Endothelial cell of umbilical vein (primary cell): ENCODE data around the gene SMARCA4. TPM values are rescaled to one million over a fixed set of nuclear protein-coding genes. Genes with fewer than 3 reads are reported as not detected.

Experiments used
- BruUV-seq: library from RNA; stranded (reverse); fragments of 400-500 nt; replicated peaks from 2 replicates; lab custom pipeline; 2021; lab: Mats Ljungman, UMichigan
- CTCF ChIA-PET: fragments of 300-600, 350-600 bp; sonication (Branson Sonifier 250); formaldehyde crosslinking; loops from one replicate; lab custom pipeline; 2021; ENCODE audit warnings: antibody characterized with exemption, inconsistent platforms; lab: Charles Lee
- POLR2A ChIA-PET: fragments of 300-600, 350-600 bp; sonication (Branson Sonifier 250); formaldehyde crosslinking; loops from one replicate; lab custom pipeline; 2021; ENCODE audit warnings: antibody characterized with exemption, inconsistent platforms; lab: Charles Lee
- DNase-seq: peaks from one replicate; pipeline ENCODE4 v3.0.0-alpha.2; 2011; ENCODE audit warnings: low read depth, low spot score
- FAIRE-seq: peaks from 2 replicates; lab custom pipeline; 2011; peaks lifted over from hg19 to GRCh38; lab: Jason Lieb, UNC
- H2AFZ ChIP-seq: 2 replicates; pipeline ENCODE4 v1.6.0; 2012; ENCODE audit warnings: low read depth, low read length, control low read depth, inconsistent platforms
- H3K27ac ChIP-seq: 2 replicates; pipeline ENCODE4 v1.5.1; 2011; ENCODE audit warnings: low read depth, mild to moderate bottlenecking, control low read depth, low read length, moderate library complexity; ENCODE audit not compliant: insufficient read depth
- H3K27me3 ChIP-seq, 2 experiments: 2 replicates each; pipeline versions ENCODE4 v1.6.0 to v1.6.1; 2011; ENCODE audit warnings: low read length in 2 of 2, mixed read lengths in 1 of 2; ENCODE audit not compliant: control insufficient read depth in 2 of 2, insufficient read depth in 2 of 2
- H3K36me3 ChIP-seq, 2 experiments: 2 replicates in 1 of 2; 3 replicates in 1 of 2; pipeline ENCODE4 v1.5.1; 2011; ENCODE audit warnings: low read length in 2 of 2, mild to moderate bottlenecking in 1 of 2, moderate library complexity in 1 of 2; ENCODE audit not compliant: control insufficient read depth in 2 of 2, insufficient read depth in 2 of 2; ENCODE audit errors: extremely low read depth in 1 of 2
- H3K4me1 ChIP-seq: 3 replicates; pipeline ENCODE4 v1.5.1; 2011; ENCODE audit warnings: mild to moderate bottlenecking, low read length; ENCODE audit not compliant: control insufficient read depth, insufficient read depth; ENCODE audit errors: extremely low read depth
- H3K4me2 ChIP-seq: 2 replicates; pipeline ENCODE4 v1.6.1; 2011; ENCODE audit warnings: low read length, control low read depth, mixed read lengths; ENCODE audit not compliant: insufficient read depth
- H3K4me3 ChIP-seq, 3 experiments: fragments of 200-600 bp in 1 of 3; sonication (generic), shearing (Covaris generic) in 1 of 3; replicated peaks in 1 of 3; 2 replicates each; pipeline ENCODE4 v1.5.1; 2011 to 2016; ENCODE audit warnings: control low read depth in 3 of 3, low read length in 3 of 3, mild to moderate bottlenecking in 2 of 3, inconsistent platforms in 1 of 3, low read depth in 1 of 3, moderate library complexity in 1 of 3; ENCODE audit not compliant: insufficient read depth in 1 of 3
- H3K79me2 ChIP-seq: 2 replicates; pipeline ENCODE4 v1.6.0; 2012; ENCODE audit warnings: low read length, inconsistent platforms; ENCODE audit not compliant: control insufficient read depth, insufficient read depth
- H3K9ac ChIP-seq: replicated peaks from 2 replicates; pipeline ENCODE3; 2011; ENCODE audit warnings: low read length, control low read depth; ENCODE audit not compliant: insufficient read depth; ENCODE audit errors: extremely low read depth
- H3K9me1 ChIP-seq: replicated peaks from 3 replicates; pipeline ENCODE4 v1.6.0; 2011; ENCODE audit warnings: mild to moderate bottlenecking, low read length; ENCODE audit not compliant: control insufficient read depth, insufficient read depth; ENCODE audit errors: extremely low read depth
- H3K9me3 ChIP-seq: replicated peaks from 2 replicates; pipeline ENCODE4 v1.5.1; 2012; ENCODE audit warnings: low read length, inconsistent platforms; ENCODE audit not compliant: control insufficient read depth, insufficient read depth
- H4K20me1 ChIP-seq: replicated peaks from 2 replicates; pipeline ENCODE3; 2011; ENCODE audit warnings: mild to moderate bottlenecking, low read length; ENCODE audit not compliant: control insufficient read depth, insufficient read depth; ENCODE audit errors: extremely low read depth
- CTCF ChIP-seq, 2 donors: IDR thresholded peaks; 1 replicate in 1 of 2; 2 replicates in 1 of 2; pipeline ENCODE4 v1.5.1; 2011; ENCODE audit warnings: low read length in 2 of 2, mild to moderate bottlenecking in 2 of 2, moderate library complexity in 2 of 2, control low read depth in 1 of 2, inconsistent platforms in 1 of 2, low read depth in 1 of 2; ENCODE audit not compliant: insufficient read depth in 1 of 2; ENCODE audit errors: extremely low read depth in 1 of 2
- EZH2 ChIP-seq: IDR thresholded peaks from 2 replicates; pipeline ENCODE4 v1.6.1; 2012; ENCODE audit warnings: borderline replicate concordance, low read depth, mild to moderate bottlenecking, moderate library complexity, low read length, inconsistent platforms; ENCODE audit not compliant: severe bottlenecking
- FOS ChIP-seq: IDR thresholded peaks from 2 replicates; pipeline ENCODE4 v1.6.1; 2011; ENCODE audit warnings: mild to moderate bottlenecking, low read length, moderate library complexity, borderline replicate concordance; ENCODE audit not compliant: insufficient read depth
- GATA2 ChIP-seq: IDR thresholded peaks from 2 replicates; pipeline ENCODE4 v1.7.0; 2011; ENCODE audit warnings: low read depth, mild to moderate bottlenecking, moderate library complexity, mixed read lengths, low read length; ENCODE audit not compliant: insufficient read length, insufficient read depth
- JUN ChIP-seq: IDR thresholded peaks from 2 replicates; pipeline ENCODE4 v1.6.1; 2011; ENCODE audit warnings: borderline replicate concordance, low read depth; ENCODE audit not compliant: insufficient read length, insufficient read depth
- MAX ChIP-seq: IDR thresholded peaks from 2 replicates; pipeline ENCODE4 v1.6.1; 2011; ENCODE audit not compliant: insufficient read depth, insufficient read length
- MYC ChIP-seq: IDR thresholded peaks from one replicate; pipeline ENCODE4 v1.6.1; 2011; ENCODE audit warnings: mild to moderate bottlenecking, low read depth, low read length
- POLR2A ChIP-seq: IDR thresholded peaks from 2 replicates; pipeline ENCODE4 v1.6.1; 2012; ENCODE audit warnings: low read depth, mild to moderate bottlenecking, control low read depth, low read length
- POLR2AphosphoS5 ChIP-seq: IDR thresholded peaks from 2 replicates; pipeline ENCODE4 v1.6.1; 2012; ENCODE audit warnings: low read depth, mild to moderate bottlenecking, control low read depth, low read length, moderate library complexity; ENCODE audit not compliant: insufficient read depth
- dilution Hi-C: fragments of 300-500 bp; cut with MboI; formaldehyde crosslinking; loops from one replicate; pipeline ENCODE4 v1.15.0; 2019; ENCODE audit warnings: low sequenced_read_pairs; ENCODE audit not compliant: extremely low pct_ligation_motif_present
- intact Hi-C: fragments of 100-400 bp; cut with micrococcal nuclease; formaldehyde crosslinking; loops from one replicate; pipeline ENCODE4 v1.10.0; 2022
- polyA plus RNA-seq, 4 experiments: library from polyadenylated mRNA; depleted of rRNA in 3 of 4; stranded (reverse) in 3 of 4; unstranded in 1 of 4; fragments of >200 nt; gene quantifications; 2 replicates each; pipeline versions ENCODE4 v1.2.1 to v1.2.3, GENCODE V29; 2011 to 2012; ENCODE audit warnings: missing spikeins in 1 of 4
- total RNA-seq: library from RNA; stranded (reverse); gene quantifications from 2 replicates; pipeline ENCODE4 v1.2.3, GENCODE V29; 2021

Gene SMARCA4
- total and polyA plus RNA-seq, 2 donors (not counting 3 experiments of a cell fraction or from before 2014, with no cell fraction given) = 65.0 to 177 TPM

- no peak overlapping the region for H3K4me2 ChIP-seq
- H3K4me1 ChIP-seq = no peaks in the 10 kb centered on the region
- peaks cover 0 to 46% of the 10 kb centered on the region in 2 experiments for H3K36me3 ChIP-seq
- no peak overlapping the region for H2AFZ ChIP-seq
- intact Hi-C loops = no loop called here
- H3K9me1 ChIP-seq = no peaks in the 10 kb centered on the region
- ChIA-PET CTCF (interaction anchor here (1.2 kb wide), 1 partner anchor 49 kb away, joined by 3 read pairs; the partner anchor contains the start of gene CARM1), POLR2A (no interaction called here)
- no peaks in the 10 kb centered on the region for H3K27me3 ChIP-seq
- dilution Hi-C loops = loop anchor here (10.0 kb wide), 1 partner anchor 105 kb away; no protein-coding TSS in a partner anchor
- H3K9ac ChIP-seq = no peak overlapping the region
- H4K20me1 ChIP-seq = no peaks in the 10 kb centered on the region
- no peak overlapping the region for H3K27ac ChIP-seq
- TF ChIP-seq EZH2 = no peak
- no peak for TF ChIP-seq FOS
- no peaks in the 10 kb centered on the region for H3K79me2 ChIP-seq
- no peaks in the 10 kb centered on the region for H3K9me3 ChIP-seq
- no TSS peak for BruUV-seq
- no peak for FAIRE-seq
- no peak for DNase-seq
- H3K4me3 ChIP-seq = no peak overlapping the region
Observed at GRCh38 chr19:10919352-10920287, 41.2 kb upstream of the SMARCA4 start.

GRCh38 chr19:10920288-10920655 lies 40.6 kb upstream of the SMARCA4 start:
- Histone ChIP-seq H3K27me3 (no peaks in the 10 kb centered on the region), H2AFZ (no peak overlapping the region), H3K79me2 (no peaks in the 10 kb centered on the region), H3K27ac (no peak overlapping the region), H3K9me3 (no peaks in the 10 kb centered on the region), H3K9me1 (no peaks in the 10 kb centered on the region), H3K4me2 (no peak overlapping the region), H3K9ac (no peak overlapping the region), H3K36me3 (peaks cover 0 to 46% of the 10 kb centered on the region in 2 experiments), H4K20me1 (no peaks in the 10 kb centered on the region), H3K4me1 (no peaks in the 10 kb centered on the region), H3K4me3 (no peak overlapping the region)
- no TSS peak for BruUV-seq
- CTCF ChIA-PET = interaction anchor here (1.2 kb wide), 1 partner anchor 49 kb away, joined by 3 read pairs; the partner anchor contains the start of gene CARM1
- dilution Hi-C loops = no loop called here
- intact Hi-C loops = no loop called here
- DNase-seq (no peak), FAIRE-seq (no peak)
- TF ChIP-seq CTCF (IDR thresholded peaks at IDR 0.05; ENCODE audit: extremely low read depth in 1 of 2, insufficient read depth in 1 of 2, low read depth in 1 of 2, low read length in 2 of 2) (no peak), GATA2 (no peak), POLR2AphosphoS5 (no peak), POLR2A (no peak), MYC (no peak), JUN (no peak), EZH2 (no peak), MAX (no peak), FOS (no peak)
- POLR2A ChIA-PET = no interaction called here
